HG02840 (cell line): Measurements from ENCODE around the gene ARPC1B.
"Not testable (repeated sequence)": the region's sequence is repeated elsewhere in the genome, so short reads cannot be mapped to it uniquely, and the experiment has no call there.

Experiments used
- ATAC-seq: cut with Tn5 transposase; IDR thresholded peaks from one replicate; pipeline ENCODE4 v1.9.1; 2021; ENCODE audit warnings: mild to moderate bottlenecking, moderate library complexity, moderate number of reproducible peaks; ENCODE audit not compliant: unreplicated experiment, low FRiP score

Gene ARPC1B

DNA sequence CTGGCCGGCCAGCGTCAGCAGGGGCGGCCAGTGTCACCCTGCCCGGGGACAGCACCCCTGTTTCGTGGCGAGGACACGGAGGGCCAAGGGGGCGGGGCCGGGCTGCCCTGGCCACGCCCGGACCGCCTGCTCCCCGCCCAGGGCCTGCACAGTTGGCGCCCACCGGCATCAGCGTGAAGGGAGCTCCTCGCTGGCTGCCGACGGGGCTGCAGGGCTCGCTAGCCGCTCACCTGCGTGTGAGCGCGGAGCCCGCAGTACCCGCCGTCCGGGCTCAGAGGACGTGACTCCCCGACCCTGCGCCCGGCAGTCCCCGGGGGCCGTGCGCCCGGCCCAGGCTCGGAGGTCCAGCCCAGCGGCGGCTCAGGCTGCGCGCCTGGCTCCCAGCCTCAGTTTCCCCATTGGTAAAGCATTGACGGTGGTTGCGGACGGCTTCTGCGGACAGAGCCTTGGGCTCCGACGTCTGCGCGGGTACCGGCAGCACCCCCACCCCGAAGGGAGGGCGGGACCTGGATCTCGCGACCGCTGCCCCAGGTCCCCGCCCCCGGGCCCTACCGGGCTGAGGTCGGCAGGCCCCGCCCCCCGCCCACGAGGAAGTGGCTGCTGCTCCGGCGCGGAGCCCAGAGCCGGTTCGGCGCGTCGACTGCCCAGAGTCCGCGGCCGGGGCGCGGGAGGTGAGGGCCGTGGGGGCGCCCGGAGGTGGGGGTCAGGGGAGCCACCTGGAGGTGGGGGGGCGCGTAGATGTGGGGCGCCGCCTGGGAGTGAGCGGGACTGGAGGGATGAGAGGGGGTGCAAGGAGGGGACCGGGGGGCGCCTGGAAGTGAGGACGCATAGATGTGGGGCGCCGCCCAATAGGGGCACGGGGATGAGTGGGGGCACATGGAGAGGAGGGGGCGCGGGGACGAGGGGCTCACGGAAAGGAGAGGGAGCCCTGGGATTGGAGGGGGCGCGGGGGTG is at the start of gene ARPC1B:
Gene ARPC1B (plus strand): TSS at position 620 of the 954 bp plus-strand sequence. CDS start 10,985 bp downstream, outside the sequence.
- peak; percentile 48 for ATAC-seq

DNA sequence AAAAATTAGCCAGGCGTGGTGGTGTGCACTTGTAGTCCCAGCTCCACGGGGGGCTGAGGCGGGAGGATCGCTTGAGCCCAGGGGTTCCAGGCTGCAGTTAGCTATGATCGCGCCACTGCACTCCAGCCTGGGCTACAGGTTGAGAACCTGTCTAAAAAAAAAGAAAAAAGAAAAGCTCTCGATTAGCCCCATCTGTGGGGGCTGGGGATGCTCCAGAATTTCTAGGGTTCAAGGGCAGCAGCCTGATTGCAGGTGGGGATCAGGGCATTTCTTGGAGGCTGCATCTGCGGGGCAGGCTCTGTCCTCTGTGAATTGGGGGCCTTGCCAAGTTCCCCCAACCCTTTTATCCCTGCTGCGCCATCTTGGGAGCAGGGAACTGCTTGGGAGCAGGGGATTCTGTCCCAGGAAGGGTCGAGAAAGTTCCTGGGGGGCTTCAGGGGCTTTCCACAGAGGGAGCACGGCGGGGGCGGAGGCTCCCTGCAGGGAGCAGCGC is 49.5 kb upstream of the ARPC1B start:
- ATAC-seq, result no peak

DNA sequence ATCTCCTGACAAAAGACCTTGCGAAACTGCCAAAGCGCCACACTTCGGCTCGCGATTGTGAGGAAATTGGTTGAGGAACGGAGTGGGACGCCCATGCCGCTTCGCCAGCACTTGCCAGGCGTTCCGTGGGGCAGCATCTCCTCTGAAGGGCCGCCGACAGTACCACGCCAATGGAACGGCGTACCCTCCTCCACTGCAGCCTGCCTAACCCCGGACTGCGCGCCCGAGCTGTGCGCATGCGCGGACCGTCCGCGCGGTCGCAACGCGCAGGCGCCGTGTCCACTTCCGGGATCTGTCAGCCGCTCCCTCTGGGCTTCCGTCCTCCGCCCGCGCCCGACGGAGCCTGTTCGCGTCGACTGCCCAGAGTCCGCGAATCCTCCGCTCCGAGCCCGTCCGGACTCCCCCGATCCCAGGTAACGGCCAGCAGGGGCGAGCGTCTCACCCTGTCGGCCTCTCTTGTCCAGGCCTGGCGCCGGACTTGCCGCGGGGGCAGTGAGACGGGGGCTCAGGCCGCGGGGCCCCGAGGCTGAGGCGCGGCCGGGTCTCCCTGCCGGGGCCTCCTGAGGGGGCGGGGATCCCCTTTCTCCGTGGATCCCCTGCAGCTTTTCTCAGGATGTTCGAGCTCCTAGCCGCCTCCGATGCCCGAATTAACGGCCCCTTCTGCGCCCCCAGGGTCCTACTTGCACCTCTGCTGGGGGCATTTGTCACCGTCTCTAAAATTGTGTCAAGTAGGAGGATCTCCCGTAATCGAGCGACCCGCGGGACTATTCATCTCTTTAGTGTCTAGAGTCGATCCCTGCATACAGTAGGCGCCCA is 48.7 kb upstream of the ARPC1B start, which contains the start of gene ARPC1A:
Gene ARPC1A (plus strand): TSS at position 307 of the 816 bp plus-strand sequence. CDS start 7,456 bp downstream, outside the sequence.
- peak; percentile 86 for ATAC-seq

DNA sequence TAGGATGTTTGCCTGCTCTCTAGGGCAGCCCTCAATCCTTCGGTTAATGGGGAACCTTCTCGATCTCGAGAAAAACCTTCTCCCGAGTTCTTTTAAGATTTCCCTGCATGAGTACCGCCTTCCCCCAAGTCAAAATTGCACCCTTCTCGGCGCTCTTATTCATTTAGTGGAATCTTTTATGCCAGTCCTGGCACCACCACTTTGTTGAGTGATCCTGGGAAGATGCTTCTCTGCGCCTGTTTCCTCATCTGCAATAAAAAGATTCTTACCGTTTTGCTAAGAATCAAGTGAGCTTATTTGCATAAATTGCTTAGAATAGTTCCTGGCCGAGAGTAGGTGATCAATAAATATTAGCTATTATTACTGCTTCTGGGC is 48.1 kb upstream of the ARPC1B start:
- ATAC-seq, result no peak

DNA sequence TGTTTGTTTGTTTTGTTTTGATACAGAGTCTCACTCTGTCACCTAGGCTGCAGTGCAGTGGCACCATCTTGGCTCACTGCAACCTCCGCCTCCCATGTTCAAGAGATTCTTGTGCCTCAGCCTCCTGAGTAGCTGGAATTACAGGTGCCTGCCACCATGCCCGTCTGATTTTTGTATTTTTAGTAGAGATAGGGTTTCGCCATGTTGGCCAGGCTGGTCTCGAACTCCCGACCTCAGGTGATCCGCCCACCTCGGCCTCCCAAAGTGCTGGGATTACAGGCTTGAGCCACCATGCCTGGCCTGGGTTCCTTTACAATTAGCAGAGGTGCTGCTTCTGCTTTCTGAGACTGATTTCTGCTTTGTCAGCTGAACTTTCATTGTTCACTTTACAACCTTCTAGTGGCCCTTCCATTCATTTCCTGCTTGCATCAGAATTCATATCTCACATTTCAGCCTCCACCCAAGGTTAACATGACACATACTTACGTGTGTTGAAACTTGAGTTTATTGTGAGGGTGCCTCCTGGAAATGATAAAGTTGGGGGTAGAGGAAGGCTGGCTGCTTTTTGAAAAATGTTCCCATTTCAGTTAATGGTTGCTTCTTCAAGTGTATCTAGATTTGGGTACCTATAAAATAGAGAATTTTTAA is 44.1 kb upstream of the ARPC1B start:
- not testable (repeated sequence) for ATAC-seq

DNA sequence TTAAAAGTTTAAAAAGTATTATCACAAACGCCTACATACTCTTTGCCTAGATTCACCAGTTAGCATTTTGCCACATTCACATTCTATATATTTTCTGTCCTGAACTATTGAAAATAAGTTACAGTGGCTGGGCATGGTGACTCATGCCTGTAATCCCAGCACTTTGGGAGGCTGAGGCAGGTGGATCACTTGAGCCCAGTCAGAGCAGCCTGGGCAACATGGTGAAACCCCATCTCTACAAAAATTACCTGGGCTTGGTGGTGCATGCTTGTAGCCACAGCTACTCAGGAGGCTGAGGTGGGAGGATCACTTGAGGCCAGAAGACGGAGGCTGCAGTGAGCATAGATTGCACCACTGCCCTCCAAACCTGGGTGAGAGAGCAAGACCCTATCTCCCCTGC is 43.5 kb upstream of the ARPC1B start:
- ATAC-seq, result no peak

DNA sequence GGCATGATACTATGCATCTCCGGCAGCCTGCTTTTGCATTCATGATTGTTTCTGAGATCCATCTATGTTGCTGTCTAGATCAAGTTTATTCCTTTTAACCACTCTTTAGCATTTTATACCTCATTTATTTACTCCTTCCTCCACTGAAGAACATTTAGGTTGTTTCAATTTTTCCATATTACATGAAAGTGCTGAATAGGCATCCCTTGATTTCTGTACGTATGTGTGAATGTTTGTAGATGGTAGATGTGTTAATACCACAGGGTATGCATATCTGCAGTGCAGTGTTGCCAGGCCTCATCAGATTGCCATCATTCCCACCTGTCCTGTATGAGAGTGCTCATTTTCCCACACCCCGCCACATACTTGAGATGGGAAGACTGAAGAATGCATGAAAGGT is 34.9 kb upstream of the ARPC1B start:
- no peak for ATAC-seq

DNA sequence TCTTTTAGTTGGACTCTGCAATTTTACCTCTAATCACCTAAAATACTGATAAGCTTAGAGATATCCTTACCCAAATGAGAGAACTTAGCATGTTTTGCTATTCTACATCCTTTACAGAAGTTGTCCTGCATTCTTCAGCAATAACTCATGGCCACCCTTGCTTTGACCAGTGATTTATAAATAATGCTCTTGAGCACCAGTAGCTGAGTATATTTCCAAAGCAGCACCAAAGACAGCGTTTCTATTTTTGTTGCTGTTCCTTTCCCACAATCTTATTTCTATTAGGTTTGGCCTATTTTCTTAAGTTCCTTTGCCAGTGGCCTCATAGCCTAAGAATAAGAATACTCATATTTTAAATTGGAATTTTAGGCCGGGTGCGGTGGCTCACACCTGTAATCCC is 33.9 kb upstream of the ARPC1B start:
- no peak for ATAC-seq

DNA sequence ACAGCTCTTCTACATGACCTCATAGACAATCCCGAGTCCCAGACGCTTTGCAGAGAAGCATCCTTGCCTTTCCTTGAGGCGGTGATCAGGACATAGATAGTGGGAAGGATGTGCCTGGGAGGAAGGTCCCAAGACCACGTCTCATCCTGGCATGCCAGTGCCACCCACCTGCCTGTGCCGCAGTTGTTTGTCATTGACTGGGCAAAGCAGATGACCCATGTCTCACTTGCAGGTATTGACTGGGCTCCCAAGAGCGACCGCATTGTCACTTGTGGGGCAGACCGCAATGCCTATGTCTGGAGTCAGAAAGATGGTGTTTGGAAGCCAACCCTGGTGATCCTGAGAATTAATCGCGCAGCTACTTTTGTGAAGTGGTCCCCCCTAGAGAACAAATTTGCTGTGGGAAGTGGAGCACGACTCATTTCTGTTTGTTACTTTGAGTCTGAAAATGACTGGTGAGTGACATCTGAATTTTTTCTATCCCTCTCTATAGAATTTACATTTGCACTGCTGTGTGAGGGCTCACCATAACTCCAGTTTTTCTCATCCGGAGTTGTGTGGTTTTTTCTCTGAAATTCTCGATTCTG is 30.4 kb upstream of the ARPC1B start:
- ATAC-seq, result no peak

DNA sequence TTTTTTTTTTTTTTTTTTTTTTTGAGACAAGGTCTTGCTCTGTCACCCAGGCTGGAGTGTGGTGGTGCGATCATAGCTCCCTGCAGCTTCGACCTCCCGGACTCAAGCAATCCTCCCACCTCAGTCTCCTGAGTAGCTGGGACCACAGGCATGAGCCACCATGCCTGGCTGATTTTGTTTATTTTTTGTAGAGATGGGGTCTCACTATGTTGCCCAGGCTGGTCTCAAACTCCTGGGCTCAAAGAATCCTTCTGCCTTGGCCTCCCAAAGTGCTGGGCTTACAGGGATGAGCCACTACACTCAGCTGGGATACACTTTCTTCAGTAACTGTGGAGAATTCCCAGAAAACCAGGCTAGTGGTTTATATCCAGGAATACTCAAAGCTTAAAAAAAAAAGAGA is 23.9 kb upstream of the ARPC1B start:
- ATAC-seq, result not testable (repeated sequence)

DNA sequence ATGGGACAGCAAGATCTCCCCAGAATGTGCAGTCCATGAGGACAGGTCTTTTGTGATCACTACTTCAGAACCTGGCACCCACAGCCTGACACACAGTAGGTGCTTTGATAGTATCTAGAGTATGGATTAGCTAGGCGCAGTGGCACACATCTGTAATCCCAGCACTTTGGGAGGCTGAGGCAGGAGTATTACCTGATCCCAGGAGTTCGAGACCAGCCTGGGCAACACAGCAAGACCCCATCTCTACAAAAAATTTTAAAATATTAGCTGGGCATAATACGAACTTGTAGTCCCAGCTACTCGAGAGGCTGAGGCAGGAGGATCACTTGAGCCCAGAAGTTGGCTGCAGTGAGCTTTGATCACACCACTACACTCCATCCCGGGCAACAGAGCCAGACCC is 22.3 kb upstream of the ARPC1B start:
- no peak for ATAC-seq

DNA sequence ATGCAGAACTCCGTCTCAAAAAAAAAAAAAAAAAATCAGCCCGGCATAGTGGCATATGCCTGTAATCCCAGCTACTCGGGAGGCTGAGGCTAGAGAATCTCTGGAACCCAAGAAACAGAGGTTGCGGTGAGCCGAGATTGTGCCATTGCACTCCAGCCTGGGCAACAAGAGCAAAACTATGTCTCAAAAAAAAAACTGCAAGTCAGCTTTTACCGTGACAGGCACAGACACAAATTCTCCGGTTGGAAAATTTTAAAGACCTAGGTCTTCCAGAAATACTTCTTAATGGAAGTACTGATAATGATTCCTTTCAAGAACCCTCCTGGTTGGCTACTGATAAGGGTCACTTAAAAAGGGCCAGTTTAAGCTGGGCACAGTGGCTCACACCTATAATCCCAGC is 19.4 kb upstream of the ARPC1B start:
- ATAC-seq, result no peak

DNA sequence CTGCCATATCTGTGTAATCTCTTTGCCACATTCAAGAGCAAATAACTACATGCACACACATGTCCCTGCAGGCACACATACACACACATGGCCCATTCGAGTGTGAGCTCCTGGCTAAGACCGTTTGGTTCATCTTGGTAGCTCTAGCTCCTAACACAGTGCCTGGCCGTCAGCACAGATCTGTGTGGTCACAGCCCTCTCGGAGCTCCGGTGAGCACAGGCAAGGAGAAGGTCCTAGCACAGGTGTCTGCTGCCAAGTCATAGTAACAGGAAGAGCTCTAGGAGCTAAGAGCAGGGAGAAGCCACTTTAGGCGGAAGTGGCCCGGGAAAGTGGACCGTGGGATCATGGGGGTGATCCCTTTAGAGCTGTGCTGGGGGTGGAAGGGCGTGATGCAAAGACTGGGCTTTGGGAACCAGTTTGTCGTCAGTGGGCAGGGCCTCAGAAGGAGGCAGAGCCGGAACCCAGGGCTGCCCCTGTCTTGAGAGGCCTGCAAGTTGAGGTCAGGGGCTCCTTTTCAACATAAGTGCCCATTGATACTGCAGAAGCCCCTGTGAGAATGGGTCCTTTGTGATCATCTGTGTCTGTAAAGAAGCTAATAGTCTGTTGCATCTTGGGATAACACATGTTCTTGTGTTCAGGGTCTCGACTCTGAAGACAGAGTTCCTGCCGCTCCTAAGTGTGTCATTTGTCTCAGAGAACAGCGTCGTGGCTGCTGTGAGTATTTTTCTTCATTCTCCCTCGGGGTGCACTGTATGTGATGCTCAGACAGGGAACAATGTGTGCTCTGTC is 16.6 kb upstream of the ARPC1B start:
- ATAC-seq, result no peak

DNA sequence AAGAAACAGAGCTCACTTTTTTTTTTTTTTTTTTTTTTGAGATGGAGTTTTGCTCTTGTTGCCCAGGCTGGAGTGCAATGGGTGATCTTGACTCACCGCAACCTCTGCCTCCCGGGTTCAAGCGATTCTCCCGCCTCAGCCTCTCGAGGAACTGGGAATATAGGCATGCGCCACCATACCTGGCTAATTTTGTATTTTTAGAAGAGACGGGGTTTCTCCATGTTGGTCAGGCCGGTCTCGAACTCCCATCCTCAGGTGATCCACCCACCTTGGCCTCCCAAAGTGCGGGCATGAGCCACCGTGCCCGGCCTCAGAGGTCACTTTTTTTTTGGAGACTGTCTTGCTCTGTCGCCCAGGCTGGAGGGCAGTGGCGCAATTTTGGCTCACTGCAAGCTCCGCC is 16.0 kb upstream of the ARPC1B start:
- ATAC-seq, result not testable (repeated sequence)

DNA sequence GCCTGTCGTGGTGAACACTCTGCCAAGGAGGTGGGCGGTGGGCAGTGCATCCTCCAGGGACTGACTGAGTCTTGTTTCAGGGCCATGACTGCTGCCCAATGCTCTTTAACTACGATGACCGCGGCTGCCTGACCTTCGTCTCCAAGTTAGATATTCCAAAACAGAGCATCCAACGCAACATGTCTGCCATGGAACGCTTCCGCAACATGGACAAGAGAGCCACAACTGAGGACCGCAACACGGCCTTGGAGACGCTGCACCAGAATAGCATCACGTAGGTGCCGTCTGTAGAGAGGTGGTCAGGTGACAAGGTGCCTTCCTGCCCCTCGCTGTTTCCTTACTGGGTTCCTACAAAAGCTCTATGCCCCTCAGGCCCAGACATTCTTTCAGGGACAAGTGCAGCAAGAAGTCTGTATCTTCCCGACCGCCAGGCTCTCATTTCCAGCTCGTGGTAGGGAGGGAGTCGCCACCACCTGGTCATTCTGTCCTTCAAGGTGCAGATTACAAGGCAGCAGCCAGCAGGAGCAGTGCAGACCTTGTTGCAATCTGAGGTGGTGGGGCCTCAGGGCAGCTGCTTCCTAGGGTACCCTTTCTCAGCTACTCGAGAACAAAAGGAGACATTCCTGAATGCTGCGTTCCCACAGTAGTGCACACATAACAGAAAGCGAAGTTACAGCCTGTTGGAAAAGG is 14.9 kb upstream of the ARPC1B start:
- no peak for ATAC-seq

DNA sequence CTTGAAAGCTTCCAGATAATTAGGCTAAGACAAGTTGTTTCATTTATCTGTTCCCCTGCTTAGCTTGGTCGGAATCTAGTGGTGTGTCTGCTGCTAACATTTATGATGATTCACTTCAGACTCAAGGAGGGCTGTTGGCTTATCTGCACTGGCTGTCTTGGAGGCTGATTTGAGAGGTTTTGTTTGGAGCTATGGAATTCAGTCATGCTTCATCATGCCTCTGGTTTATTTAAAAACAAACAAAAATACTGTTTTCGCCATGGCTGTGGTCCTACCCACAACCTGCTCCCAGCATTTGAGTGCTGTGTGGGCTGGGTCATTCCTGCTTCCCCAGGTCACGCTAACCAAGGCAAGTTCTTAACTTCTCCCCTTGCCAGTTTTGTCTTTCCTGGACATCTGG is 11.7 kb upstream of the ARPC1B start:
- no peak for ATAC-seq

DNA sequence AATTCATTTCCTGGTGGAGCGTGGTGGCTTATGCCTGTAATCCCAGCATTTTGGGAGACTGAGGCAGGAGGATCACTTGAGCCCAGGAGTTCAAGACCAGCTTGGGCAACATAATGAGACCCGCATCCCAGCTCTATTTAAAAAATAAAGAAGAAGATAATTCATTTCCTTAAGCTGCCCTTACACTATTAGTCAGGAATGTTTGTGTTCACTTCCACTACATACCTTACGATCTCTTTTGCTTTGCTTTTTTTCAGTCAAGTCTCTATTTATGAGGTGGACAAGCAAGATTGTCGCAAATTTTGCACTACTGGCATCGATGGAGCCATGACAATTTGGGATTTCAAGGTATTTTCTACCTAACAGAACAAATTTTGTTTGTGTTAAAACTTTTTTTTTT is 11.2 kb upstream of the ARPC1B start:
- no peak for ATAC-seq

DNA sequence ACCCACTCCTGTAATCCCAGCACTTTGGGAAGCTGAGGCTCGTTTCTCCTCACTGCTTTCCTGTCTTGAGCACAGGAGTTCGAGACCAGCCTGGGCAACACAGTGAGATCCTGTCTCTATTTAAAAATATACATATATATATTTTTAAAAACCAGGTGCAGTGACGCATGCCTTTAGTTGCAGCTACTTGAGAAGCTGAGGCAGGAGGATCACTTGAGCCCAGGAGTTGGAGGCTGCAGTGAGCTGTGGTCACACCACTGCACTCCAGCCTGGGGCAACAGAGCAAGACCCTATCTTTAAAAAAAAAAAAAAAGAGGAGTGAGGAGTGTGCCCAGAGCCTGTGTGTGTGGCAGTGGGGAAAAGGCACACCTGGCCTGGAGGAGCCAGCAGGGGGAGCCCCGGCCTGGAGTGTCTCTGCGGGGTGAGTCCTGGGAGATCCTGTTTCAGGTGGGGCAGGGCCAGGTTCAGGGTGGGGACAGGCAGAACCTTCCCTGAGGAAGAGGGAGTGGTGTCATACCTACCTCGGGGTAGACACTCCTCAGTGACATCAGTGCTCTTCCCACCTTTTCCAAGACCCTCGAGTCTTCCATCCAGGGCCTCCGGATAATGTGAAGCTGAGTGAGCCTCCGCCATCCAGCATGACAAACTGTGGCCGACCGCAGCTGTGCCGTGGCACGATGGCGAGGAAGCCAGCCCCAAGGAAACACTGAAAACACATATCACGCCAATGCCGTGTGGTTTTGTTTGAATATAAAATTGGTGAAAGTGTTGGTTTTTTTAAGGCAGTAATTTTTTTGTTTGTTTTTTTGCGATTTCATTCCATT is 9.0 kb upstream of the ARPC1B start:
- ATAC-seq, result no peak
